HG02759 (cell line): Measurements from ENCODE around the gene POPDC3.
"Not testable (repeated sequence)": the region's sequence is repeated elsewhere in the genome, so short reads cannot be mapped to it uniquely, and the experiment has no call there.

ENCODE experiments used
- ATAC-seq: cut with Tn5 transposase; IDR thresholded peaks from one replicate; pipeline ENCODE4 v1.9.1; 2021; ENCODE audit warnings: mild to moderate bottlenecking, moderate library complexity; ENCODE audit not compliant: unreplicated experiment

Gene POPDC3

GRCh38 chr6:105179244-105180065, at the start of gene POPDC3:
POPDC3 (minus strand) TSS chr6:105180014; CDS start chr6:105161909, 18,105 bp downstream.
- ATAC-seq, result peak; percentile 60

- no peak for ATAC-seq
Measured at GRCh38 chr6:105227295-105227767, 47.5 kb upstream of the POPDC3 start.

- ATAC-seq, result no peak
Measured at GRCh38 chr6:105226598-105227294, 46.9 kb upstream of the POPDC3 start.

GRCh38 chr6:105223242-105223641, 43.4 kb upstream of the POPDC3 start:
- no peak for ATAC-seq

- not testable (repeated sequence) for ATAC-seq
Measured at GRCh38 chr6:105221219-105221618, 41.4 kb upstream of the POPDC3 start.

GRCh38 chr6:105220186-105220585, 40.4 kb upstream of the POPDC3 start:
- no peak for ATAC-seq

GRCh38 chr6:105219218-105219617, 39.4 kb upstream of the POPDC3 start:
- not testable (repeated sequence) for ATAC-seq

GRCh38 chr6:105215506-105215905, 35.7 kb upstream of the POPDC3 start:
- ATAC-seq, result no peak

GRCh38 chr6:105214668-105215067, 34.9 kb upstream of the POPDC3 start:
- no peak for ATAC-seq

GRCh38 chr6:105213272-105213671, 33.5 kb upstream of the POPDC3 start:
- no peak for ATAC-seq

GRCh38 chr6:105212587-105212986, 32.8 kb upstream of the POPDC3 start:
- peak; percentile 68 for ATAC-seq

- no peak for ATAC-seq
Measured at GRCh38 chr6:105211831-105212230, 32.0 kb upstream of the POPDC3 start.

GRCh38 chr6:105210932-105211531, 31.2 kb upstream of the POPDC3 start:
- no peak for ATAC-seq

- no peak for ATAC-seq
Measured at GRCh38 chr6:105209950-105210706, 30.3 kb upstream of the POPDC3 start.

GRCh38 chr6:105207524-105208269, 27.9 kb upstream of the POPDC3 start:
- ATAC-seq, result no peak

- no peak for ATAC-seq
Measured at GRCh38 chr6:105204768-105205167, 25.0 kb upstream of the POPDC3 start.

GRCh38 chr6:105204331-105204730, 24.5 kb upstream of the POPDC3 start:
- no peak for ATAC-seq

- ATAC-seq, result no peak
Measured at GRCh38 chr6:105202486-105202885, 22.7 kb upstream of the POPDC3 start.

- ATAC-seq, result no peak
Measured at GRCh38 chr6:105200133-105200730, 20.4 kb upstream of the POPDC3 start.

GRCh38 chr6:105199711-105200110, 19.9 kb upstream of the POPDC3 start:
- no peak for ATAC-seq
